Kasumi-1 (cell line): ENCODE data around the gene RHEX.
"Not testable (repeated sequence)": the region's sequence is repeated elsewhere in the genome, so short reads cannot be mapped to it uniquely, and the experiment has no call there.

Experiments used
- DNase-seq, 2 experiments: peaks; one replicate each; lab custom pipeline; 2025; lab: John Stamatoyannopoulos, UW

RHEX gene

GRCh38 chr1:206030191-206030590, 22.8 kb upstream of the RHEX start:
- no peak for DNase-seq

GRCh38 chr1:206030714-206031113, 22.3 kb upstream of the RHEX start:
- peak; percentile 85 to 89 for DNase-seq

GRCh38 chr1:206032380-206033140, 20.4 kb upstream of the RHEX start:
- peak; percentile 53 to 61 for DNase-seq

- peak; percentile 40 to 66 for DNase-seq
Observed at GRCh38 chr1:206035027-206035426, 17.9 kb upstream of the RHEX start.

GRCh38 chr1:206036663-206037455, 16.1 kb upstream of the RHEX start:
- no peak for DNase-seq

- DNase-seq: no peak
Observed at GRCh38 chr1:206037581-206037980, 15.4 kb upstream of the RHEX start.

- no peak for DNase-seq
Observed at GRCh38 chr1:206039046-206039973, 13.7 kb upstream of the RHEX start.

GRCh38 chr1:206040328-206040727, 12.6 kb upstream of the RHEX start:
- DNase-seq: no peak

- DNase-seq: no peak
Observed at GRCh38 chr1:206041640-206042039, 11.3 kb upstream of the RHEX start.

- DNase-seq: no peak
Observed at GRCh38 chr1:206047271-206047670, 5.7 kb upstream of the RHEX start.

GRCh38 chr1:206048582-206048981, 4.4 kb upstream of the RHEX start:
- no peak for DNase-seq

- no peak for DNase-seq
Observed at GRCh38 chr1:206049293-206049692, 3.7 kb upstream of the RHEX start.

- DNase-seq: no peak
Observed at GRCh38 chr1:206049919-206050600, 2.9 kb upstream of the RHEX start.

- peak; percentile 85 to 87 for DNase-seq
Observed at GRCh38 chr1:206050655-206051235, 2.2 kb upstream of the RHEX start.

- DNase-seq: not testable (repeated sequence)
Observed at GRCh38 chr1:206052231-206052865, 625 bp upstream of the RHEX start.

GRCh38 chr1:206053616-206054015, 643 bp downstream of the RHEX start:
- not testable (repeated sequence) for DNase-seq

- DNase-seq: not testable (repeated sequence)
Observed at GRCh38 chr1:206055069-206055625, 2.2 kb downstream of the RHEX start.

GRCh38 chr1:206055639-206056323, 2.8 kb downstream of the RHEX start:
- not testable (repeated sequence) for DNase-seq

GRCh38 chr1:206058289-206058926, 5.4 kb downstream of the RHEX start:
- not testable (repeated sequence) for DNase-seq
